ENCODE results near the gene OASL.
A peak's percentile ranks its signal among the peaks of the same experiment; 100 is the strongest.
"Not testable (repeated sequence)": the region's sequence is repeated elsewhere in the genome, so short reads cannot be mapped to it uniquely, and the experiment has no call there.

OASL gene

GRCh38 chr12:121038861-121039668 is at the start of gene OASL:
TSS of gene OASL (minus strand) at chr12:121039246. CDS start at chr12:121038971, 275 bp downstream.
- DNase-seq (ENCODE audit: low read depth in 2 of 2) = peak in 1 of 2 donors; percentile 41

- no peak for DNase-seq (ENCODE audit: low read depth in 2 of 2)
Measured at GRCh38 chr12:121088195-121088585, 49.1 kb upstream of the OASL start.

- no peak for DNase-seq (ENCODE audit: low read depth in 2 of 2)
Measured at GRCh38 chr12:121087467-121088194, 48.6 kb upstream of the OASL start.

- DNase-seq (ENCODE audit: low read depth in 2 of 2) = no peak
Measured at GRCh38 chr12:121086781-121087295, 47.8 kb upstream of the OASL start.

- no peak for DNase-seq (ENCODE audit: low read depth in 2 of 2)
Measured at GRCh38 chr12:121085506-121086353, 46.7 kb upstream of the OASL start.

- no peak for DNase-seq (ENCODE audit: low read depth in 2 of 2)
Measured at GRCh38 chr12:121085069-121085468, 46.0 kb upstream of the OASL start.

GRCh38 chr12:121084229-121084628 is 45.2 kb upstream of the OASL start:
- DNase-seq (ENCODE audit: low read depth in 2 of 2) = no peak

GRCh38 chr12:121080909-121081308 is 41.9 kb upstream of the OASL start:
- no peak for DNase-seq (ENCODE audit: low read depth in 2 of 2)

GRCh38 chr12:121079736-121080272 is 40.8 kb upstream of the OASL start:
- no peak for DNase-seq (ENCODE audit: low read depth in 2 of 2)

- DNase-seq (ENCODE audit: low read depth in 2 of 2) = not testable (repeated sequence)
Measured at GRCh38 chr12:121077440-121077839, 38.4 kb upstream of the OASL start.

GRCh38 chr12:121075911-121076310 is 36.9 kb upstream of the OASL start:
- DNase-seq (ENCODE audit: low read depth in 2 of 2) = not testable (repeated sequence)

GRCh38 chr12:121072147-121072546 is 33.1 kb upstream of the OASL start:
- no peak for DNase-seq (ENCODE audit: low read depth in 2 of 2)

GRCh38 chr12:121069206-121069605 is 30.2 kb upstream of the OASL start:
- DNase-seq (ENCODE audit: low read depth in 2 of 2) = no peak

GRCh38 chr12:121065345-121065744 is 26.3 kb upstream of the OASL start:
- no peak for DNase-seq (ENCODE audit: low read depth in 2 of 2)

- not testable (repeated sequence) for DNase-seq (ENCODE audit: low read depth in 2 of 2)
Measured at GRCh38 chr12:121064586-121064985, 25.5 kb upstream of the OASL start.

- no peak for DNase-seq (ENCODE audit: low read depth in 2 of 2)
Measured at GRCh38 chr12:121064116-121064515, 25.1 kb upstream of the OASL start.

GRCh38 chr12:121062391-121063045 is 23.5 kb upstream of the OASL start:
- no peak for DNase-seq (ENCODE audit: low read depth in 2 of 2)

- no peak for DNase-seq (ENCODE audit: low read depth in 2 of 2)
Measured at GRCh38 chr12:121061831-121062230, 22.8 kb upstream of the OASL start.

GRCh38 chr12:121060149-121061001 is 21.3 kb upstream of the OASL start:
- no peak for DNase-seq (ENCODE audit: low read depth in 2 of 2)

Data from stimulated activated CD4-positive, alpha-beta T cell treated with anti-CD3 and anti-CD28 coated beads, Interleukin-4, amount 100 ng/mL, for 48 hours (primary cell).